Tibial nerve (tissue), 3 donors: Measurements from ENCODE around the gene NOS1.
"Not testable (repeated sequence)": the region's sequence is repeated elsewhere in the genome, so short reads cannot be mapped to it uniquely, and the experiment has no call there.

Source experiments
- CTCF ChIP-seq, 5 experiments: fragments of 200-600 bp in 3 of 5; fragments of 450-650 bp in 2 of 5; sonication (generic) in 3 of 5; IDR thresholded peaks; one replicate each; pipeline ENCODE4 v1.5.1; 2016 to 2019; ENCODE audit warnings: antibody characterized with exemption in 5 of 5, mild to moderate bottlenecking in 3 of 5, moderate library complexity in 2 of 5
- POLR2A ChIP-seq, 2 donors: fragments of 450-650 bp; IDR thresholded peaks; one replicate each; pipeline ENCODE4 v1.6.1; 2017; ENCODE audit warnings: antibody characterized with exemption in 2 of 2, mild to moderate bottlenecking in 2 of 2, moderate library complexity in 2 of 2

- TF ChIP-seq POLR2A, CTCF (IDR thresholded peaks at IDR 0.05): not testable (repeated sequence)
Observed at GRCh38 chr12:117196334-117196733, 165.1 kb downstream of the NOS1 start.
